HG02798 (cell line): Measurements from ENCODE around the gene MIA.
"Not testable (repeated sequence)": the region's sequence is repeated elsewhere in the genome, so short reads cannot be mapped to it uniquely, and the experiment has no call there.

Experiments used
- ATAC-seq: cut with Tn5 transposase; IDR thresholded peaks from one replicate; pipeline ENCODE4 v1.9.1; 2021; ENCODE audit warnings: mild to moderate bottlenecking; ENCODE audit not compliant: unreplicated experiment, poor library complexity

Gene MIA

GRCh38 chr19:40801426-40802299 lies 26.3 kb downstream of the MIA start:
- ATAC-seq: no peak

GRCh38 chr19:40802300-40803169 lies 27.2 kb downstream of the MIA start:
- no peak for ATAC-seq

- no peak for ATAC-seq
Observed at GRCh38 chr19:40803170-40803856, 28.0 kb downstream of the MIA start.

- ATAC-seq: no peak
Observed at GRCh38 chr19:40803857-40804782, 28.8 kb downstream of the MIA start.

- no peak for ATAC-seq
Observed at GRCh38 chr19:40804783-40805242, 29.5 kb downstream of the MIA start.

- no peak for ATAC-seq
Observed at GRCh38 chr19:40805258-40805868, 30.0 kb downstream of the MIA start.

GRCh38 chr19:40806423-40807146 lies 31.3 kb downstream of the MIA start:
- ATAC-seq: peak; percentile 36

GRCh38 chr19:40807147-40808020 lies 32.1 kb downstream of the MIA start:
- ATAC-seq: no peak

GRCh38 chr19:40808021-40808325 lies 32.7 kb downstream of the MIA start:
- no peak for ATAC-seq

GRCh38 chr19:40808497-40808896 lies 33.2 kb downstream of the MIA start:
- ATAC-seq: no peak

GRCh38 chr19:40809358-40810086 lies 34.2 kb downstream of the MIA start:
- ATAC-seq: no peak

- ATAC-seq: no peak
Observed at GRCh38 chr19:40810160-40810559, 34.8 kb downstream of the MIA start.

- ATAC-seq: peak; percentile 68
Observed at GRCh38 chr19:40810649-40811408, 35.5 kb downstream of the MIA start.

- ATAC-seq: no peak
Observed at GRCh38 chr19:40811478-40812341, 36.4 kb downstream of the MIA start.

GRCh38 chr19:40812571-40812970 lies 37.2 kb downstream of the MIA start:
- not testable (repeated sequence) for ATAC-seq
